ENCODE data around the gene LRP11. TPM values are rescaled to one million over a fixed set of nuclear protein-coding genes. Genes with fewer than 3 reads are reported as not detected.

Gene LRP11
- total RNA-seq = 47.0 and 69.1 TPM in 2 replicates

DNA sequence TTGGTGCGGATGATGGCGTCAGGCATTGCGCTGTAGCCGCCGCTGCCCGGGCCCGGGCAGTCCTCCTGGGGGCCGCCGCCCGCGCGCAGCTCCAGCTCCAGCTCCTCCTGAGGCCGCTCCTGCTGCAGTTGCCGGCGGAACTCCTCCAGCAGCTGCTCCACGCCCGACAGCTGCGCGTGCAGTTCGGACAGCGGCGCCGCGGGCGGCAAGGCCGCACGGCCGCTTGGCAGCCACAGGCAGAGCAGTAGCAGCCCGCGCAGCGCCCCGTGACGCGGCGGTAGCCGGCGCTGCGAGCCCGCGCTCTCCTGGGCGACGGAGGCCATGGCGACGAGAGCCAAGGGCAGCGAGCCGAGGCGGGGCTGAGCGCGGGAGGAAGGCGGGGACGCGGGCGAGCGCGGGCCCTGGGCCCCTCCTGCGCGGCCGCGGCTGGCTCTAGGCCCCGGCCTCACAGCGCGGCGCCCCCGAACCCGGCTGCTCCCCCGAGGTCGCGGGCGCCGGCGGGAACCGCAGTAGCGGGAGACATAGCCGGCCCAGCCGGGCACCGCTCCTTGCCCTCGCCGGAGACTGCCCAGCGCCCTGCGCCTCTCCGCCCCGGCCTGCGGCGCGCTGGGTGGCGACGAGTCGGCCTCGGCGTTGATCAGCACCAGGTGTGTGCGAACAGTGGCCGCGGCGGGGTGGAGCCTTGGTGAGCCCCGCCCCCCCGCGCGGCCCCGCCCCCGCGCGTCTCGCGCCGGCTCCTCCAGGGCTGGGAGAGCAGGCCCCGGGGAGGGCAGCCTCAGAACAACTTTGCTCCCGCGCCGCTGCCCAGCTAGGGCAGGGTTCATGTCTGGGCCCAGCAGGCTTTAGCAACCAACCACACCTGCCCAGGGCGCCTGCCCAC lies at the start of gene LRP11:
Gene LRP11, minus strand, starts transcription at position 662 of the 880 bp plus-strand sequence. Its CDS starts 339 bp downstream, at position 323.

GRCh38 chr6:149897855-149898744 lies 33.9 kb upstream of the LRP11 start, which contains the start of gene RAET1E:
TSS of gene RAET1E (minus strand) at chr6:149898113. CDS start at chr6:149890901, 7,212 bp downstream.

Other genes with a start within 250 kb of the LRP11 start
- 28.0 and 31.0 TPM in 2 replicates for gene KATNA1, start 215.6 kb downstream of the LRP11 start, total RNA-seq
- 6.2 and 7.7 TPM in 2 replicates for gene LATS1, start 146.3 kb downstream of the LRP11 start, total RNA-seq
- 19.7 and 43.9 TPM in 2 replicates for gene NUP43, start 117.8 kb downstream of the LRP11 start, total RNA-seq
- gene PCMT1, start 114.6 kb downstream of the LRP11 start, total RNA-seq = 152 and 216 TPM in 2 replicates
- gene RAET1E, start 33.8 kb upstream of the LRP11 start, total RNA-seq = 0.19 TPM in 1 of 2 replicates, not detected in the other
- 0.77 TPM in 1 of 2 replicates, not detected in the other for gene RAET1G, start 58.8 kb upstream of the LRP11 start, total RNA-seq
- gene ULBP2, start 77.7 kb upstream of the LRP11 start, total RNA-seq = 8.7 and 12.5 TPM in 2 replicates
- gene ULBP1, start 99.6 kb upstream of the LRP11 start, total RNA-seq = under 0.01 TPM in 2 replicates
- not detected in 2 replicates for gene RAET1L, start 161.2 kb upstream of the LRP11 start, total RNA-seq
- gene ULBP3, start 204.8 kb upstream of the LRP11 start, total RNA-seq = 7.3 and 16.7 TPM in 2 replicates

All from regular cardiac myocyte (primary cell).